Stomach (tissue), 4 donors: ENCODE results near the gene TOMM5.

Experiments used
- CTCF ChIP-seq, 7 experiments: fragments of 450-650 bp in 4 of 7; fragments of 200-600 bp in 3 of 7; sonication (generic) in 3 of 7; IDR thresholded peaks; one replicate each; pipeline ENCODE4 v1.5.1; 2016 to 2019; ENCODE audit warnings: antibody characterized with exemption in 7 of 7, control low read depth in 2 of 7, mild to moderate bottlenecking in 1 of 7
- POLR2A ChIP-seq, 4 donors: fragments of 450-650 bp; IDR thresholded peaks; one replicate each; pipeline ENCODE4 v1.6.1; 2016; ENCODE audit warnings: antibody characterized with exemption in 4 of 4, control low read depth in 2 of 4, mild to moderate bottlenecking in 1 of 4, moderate library complexity in 1 of 4

GRCh38 chr9:37621273-37622121 is 29.1 kb upstream of the TOMM5 start:
- no peak for TF ChIP-seq CTCF (IDR thresholded peaks at IDR 0.05)
- TF ChIP-seq POLR2A (IDR thresholded peaks at IDR 0.05): no peak
